Endothelial cell of umbilical vein (primary cell): ENCODE data around the gene LSM14A. TPM values are rescaled to one million over a fixed set of nuclear protein-coding genes. Genes with fewer than 3 reads are reported as not detected.

Experiments
- BruUV-seq: library from RNA; stranded (reverse); fragments of 400-500 nt; replicated peaks from 2 replicates; lab custom pipeline; 2021; lab: Mats Ljungman, UMichigan
- CTCF ChIA-PET: fragments of 300-600, 350-600 bp; sonication (Branson Sonifier 250); formaldehyde crosslinking; loops from one replicate; lab custom pipeline; 2021; ENCODE audit warnings: antibody characterized with exemption, inconsistent platforms; lab: Charles Lee
- POLR2A ChIA-PET: fragments of 300-600, 350-600 bp; sonication (Branson Sonifier 250); formaldehyde crosslinking; loops from one replicate; lab custom pipeline; 2021; ENCODE audit warnings: antibody characterized with exemption, inconsistent platforms; lab: Charles Lee
- DNase-seq: peaks from one replicate; pipeline ENCODE4 v3.0.0-alpha.2; 2011; ENCODE audit warnings: low read depth, low spot score
- FAIRE-seq: peaks from 2 replicates; lab custom pipeline; 2011; peaks lifted over from hg19 to GRCh38; lab: Jason Lieb, UNC
- H2AFZ ChIP-seq: 2 replicates; pipeline ENCODE4 v1.6.0; 2012; ENCODE audit warnings: low read depth, low read length, control low read depth, inconsistent platforms
- H3K27ac ChIP-seq: 2 replicates; pipeline ENCODE4 v1.5.1; 2011; ENCODE audit warnings: low read depth, mild to moderate bottlenecking, control low read depth, low read length, moderate library complexity; ENCODE audit not compliant: insufficient read depth
- H3K27me3 ChIP-seq, 2 experiments: 2 replicates each; pipeline versions ENCODE4 v1.6.0 to v1.6.1; 2011; ENCODE audit warnings: low read length in 2 of 2, mixed read lengths in 1 of 2; ENCODE audit not compliant: control insufficient read depth in 2 of 2, insufficient read depth in 2 of 2
- H3K36me3 ChIP-seq, 2 experiments: 2 replicates in 1 of 2; 3 replicates in 1 of 2; pipeline ENCODE4 v1.5.1; 2011; ENCODE audit warnings: low read length in 2 of 2, mild to moderate bottlenecking in 1 of 2, moderate library complexity in 1 of 2; ENCODE audit not compliant: control insufficient read depth in 2 of 2, insufficient read depth in 2 of 2; ENCODE audit errors: extremely low read depth in 1 of 2
- H3K4me1 ChIP-seq: 3 replicates; pipeline ENCODE4 v1.5.1; 2011; ENCODE audit warnings: mild to moderate bottlenecking, low read length; ENCODE audit not compliant: control insufficient read depth, insufficient read depth; ENCODE audit errors: extremely low read depth
- H3K4me2 ChIP-seq: 2 replicates; pipeline ENCODE4 v1.6.1; 2011; ENCODE audit warnings: low read length, control low read depth, mixed read lengths; ENCODE audit not compliant: insufficient read depth
- H3K4me3 ChIP-seq, 3 experiments: fragments of 200-600 bp in 1 of 3; sonication (generic), shearing (Covaris generic) in 1 of 3; replicated peaks in 1 of 3; 2 replicates each; pipeline ENCODE4 v1.5.1; 2011 to 2016; ENCODE audit warnings: control low read depth in 3 of 3, low read length in 3 of 3, mild to moderate bottlenecking in 2 of 3, inconsistent platforms in 1 of 3, low read depth in 1 of 3, moderate library complexity in 1 of 3; ENCODE audit not compliant: insufficient read depth in 1 of 3
- H3K79me2 ChIP-seq: 2 replicates; pipeline ENCODE4 v1.6.0; 2012; ENCODE audit warnings: low read length, inconsistent platforms; ENCODE audit not compliant: control insufficient read depth, insufficient read depth
- H3K9ac ChIP-seq: replicated peaks from 2 replicates; pipeline ENCODE3; 2011; ENCODE audit warnings: low read length, control low read depth; ENCODE audit not compliant: insufficient read depth; ENCODE audit errors: extremely low read depth
- H3K9me1 ChIP-seq: replicated peaks from 3 replicates; pipeline ENCODE4 v1.6.0; 2011; ENCODE audit warnings: mild to moderate bottlenecking, low read length; ENCODE audit not compliant: control insufficient read depth, insufficient read depth; ENCODE audit errors: extremely low read depth
- H3K9me3 ChIP-seq: replicated peaks from 2 replicates; pipeline ENCODE4 v1.5.1; 2012; ENCODE audit warnings: low read length, inconsistent platforms; ENCODE audit not compliant: control insufficient read depth, insufficient read depth
- H4K20me1 ChIP-seq: replicated peaks from 2 replicates; pipeline ENCODE3; 2011; ENCODE audit warnings: mild to moderate bottlenecking, low read length; ENCODE audit not compliant: control insufficient read depth, insufficient read depth; ENCODE audit errors: extremely low read depth
- CTCF ChIP-seq, 2 donors: IDR thresholded peaks; 1 replicate in 1 of 2; 2 replicates in 1 of 2; pipeline ENCODE4 v1.5.1; 2011; ENCODE audit warnings: low read length in 2 of 2, mild to moderate bottlenecking in 2 of 2, moderate library complexity in 2 of 2, control low read depth in 1 of 2, inconsistent platforms in 1 of 2, low read depth in 1 of 2; ENCODE audit not compliant: insufficient read depth in 1 of 2; ENCODE audit errors: extremely low read depth in 1 of 2
- EZH2 ChIP-seq: IDR thresholded peaks from 2 replicates; pipeline ENCODE4 v1.6.1; 2012; ENCODE audit warnings: borderline replicate concordance, low read depth, mild to moderate bottlenecking, moderate library complexity, low read length, inconsistent platforms; ENCODE audit not compliant: severe bottlenecking
- FOS ChIP-seq: IDR thresholded peaks from 2 replicates; pipeline ENCODE4 v1.6.1; 2011; ENCODE audit warnings: mild to moderate bottlenecking, low read length, moderate library complexity, borderline replicate concordance; ENCODE audit not compliant: insufficient read depth
- GATA2 ChIP-seq: IDR thresholded peaks from 2 replicates; pipeline ENCODE4 v1.7.0; 2011; ENCODE audit warnings: low read depth, mild to moderate bottlenecking, moderate library complexity, mixed read lengths, low read length; ENCODE audit not compliant: insufficient read length, insufficient read depth
- JUN ChIP-seq: IDR thresholded peaks from 2 replicates; pipeline ENCODE4 v1.6.1; 2011; ENCODE audit warnings: borderline replicate concordance, low read depth; ENCODE audit not compliant: insufficient read length, insufficient read depth
- MAX ChIP-seq: IDR thresholded peaks from 2 replicates; pipeline ENCODE4 v1.6.1; 2011; ENCODE audit not compliant: insufficient read depth, insufficient read length
- MYC ChIP-seq: IDR thresholded peaks from one replicate; pipeline ENCODE4 v1.6.1; 2011; ENCODE audit warnings: mild to moderate bottlenecking, low read depth, low read length
- POLR2A ChIP-seq: IDR thresholded peaks from 2 replicates; pipeline ENCODE4 v1.6.1; 2012; ENCODE audit warnings: low read depth, mild to moderate bottlenecking, control low read depth, low read length
- POLR2AphosphoS5 ChIP-seq: IDR thresholded peaks from 2 replicates; pipeline ENCODE4 v1.6.1; 2012; ENCODE audit warnings: low read depth, mild to moderate bottlenecking, control low read depth, low read length, moderate library complexity; ENCODE audit not compliant: insufficient read depth
- dilution Hi-C: fragments of 300-500 bp; cut with MboI; formaldehyde crosslinking; loops from one replicate; pipeline ENCODE4 v1.15.0; 2019; ENCODE audit warnings: low sequenced_read_pairs; ENCODE audit not compliant: extremely low pct_ligation_motif_present
- intact Hi-C: fragments of 100-400 bp; cut with micrococcal nuclease; formaldehyde crosslinking; loops from one replicate; pipeline ENCODE4 v1.10.0; 2022
- polyA plus RNA-seq, 4 experiments: library from polyadenylated mRNA; depleted of rRNA in 3 of 4; stranded (reverse) in 3 of 4; unstranded in 1 of 4; fragments of >200 nt; gene quantifications; 2 replicates each; pipeline versions ENCODE4 v1.2.1 to v1.2.3, GENCODE V29; 2011 to 2012; ENCODE audit warnings: missing spikeins in 1 of 4
- total RNA-seq: library from RNA; stranded (reverse); gene quantifications from 2 replicates; pipeline ENCODE4 v1.2.3, GENCODE V29; 2021

Gene LSM14A
- total and polyA plus RNA-seq, 2 donors (not counting 3 experiments of a cell fraction or from before 2014, with no cell fraction given), result 96.7 to 122 TPM

- Histone ChIP-seq H3K4me2 (no peak overlapping the region), H3K36me3 (no peaks in the 10 kb centered on the region), H3K4me1 (peaks cover 27% of the 10 kb centered on the region), H3K4me3 (no peak overlapping the region), H3K27ac (no peak overlapping the region), H3K79me2 (peaks cover 44% of the 10 kb centered on the region), H3K9ac (no peak overlapping the region), H3K27me3 (no peaks in the 10 kb centered on the region), H2AFZ (no peak overlapping the region), H3K9me1 (no peaks in the 10 kb centered on the region), H3K9me3 (no peaks in the 10 kb centered on the region), H4K20me1 (no peaks in the 10 kb centered on the region)
- ChIA-PET POLR2A (interaction anchor here (1.0 kb wide), 1 partner anchor 9 kb away, joined by 3 read pairs; no protein-coding TSS in a partner anchor), CTCF (interaction anchor here (1.3 to 2.7 kb wide), 5 partner anchors 26 to 85 kb away, joined by 3 to 9 read pairs (median 3); no protein-coding TSS in a partner anchor)
- FAIRE-seq, result no peak
- TF ChIP-seq CTCF (IDR thresholded peaks at IDR 0.05; ENCODE audit: extremely low read depth in 1 of 2, insufficient read depth in 1 of 2, low read depth in 1 of 2, low read length in 2 of 2), result no peak
- TF ChIP-seq EZH2, result no peak
- no peak for TF ChIP-seq MAX
- TF ChIP-seq MYC, result no peak
- no peak for TF ChIP-seq GATA2
- TF ChIP-seq POLR2A, result no peak
- no peak for TF ChIP-seq JUN
- TF ChIP-seq POLR2AphosphoS5, result no peak
- TF ChIP-seq FOS, result no peak
- intact Hi-C loops, result no loop called here
- DNase-seq, result no peak
- no TSS peak for BruUV-seq
- dilution Hi-C loops, result loop anchor here (10.0 kb wide), 1 partner anchor 63 kb away; no protein-coding TSS in a partner anchor
Measured at GRCh38 chr19:34261334-34262109, 89.2 kb downstream of the LSM14A start.
